ENCODE data around the gene CHSY1.
A peak's percentile ranks its signal among the peaks of the same experiment; 100 is the strongest.

Gene CHSY1

DNA sequence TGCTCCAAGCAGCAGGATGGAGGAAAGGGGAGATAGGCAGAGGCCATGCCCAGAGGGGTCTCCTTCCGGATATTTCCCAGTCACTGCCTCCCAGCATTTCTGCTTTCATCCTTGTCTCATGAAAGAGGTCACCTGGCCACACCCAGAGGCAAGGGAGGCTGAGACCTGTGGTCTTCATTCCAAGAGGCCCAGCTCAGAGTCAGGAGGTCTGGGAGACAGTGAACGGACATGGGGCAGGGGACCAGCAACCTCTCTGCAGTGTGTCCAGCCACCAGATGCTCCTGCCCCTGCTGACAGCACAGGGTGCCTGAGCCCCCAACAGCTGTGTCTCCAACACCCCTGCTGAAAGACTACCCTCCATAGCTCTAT is 111.2 kb downstream of the CHSY1 start:
- H3K27me3 ChIP-seq (ENCODE audit: low read depth, low read length) = peaks cover 44% of the 10 kb centered on the region
- no peaks in the 10 kb centered on the region for H3K9me3 ChIP-seq (ENCODE audit: insufficient read depth, low read length)
- no peak overlapping the region for H3K9ac ChIP-seq (ENCODE audit: low read length)
- H3K4me2 ChIP-seq (ENCODE audit: low read length) = peak overlapping the region; percentile 70
- H4K20me1 ChIP-seq (ENCODE audit: insufficient read depth, low read length) = peaks cover 8% of the 10 kb centered on the region; the same call in 1 of the 2 replicates
- H3K4me3 ChIP-seq (ENCODE audit: low read length) = no peak overlapping the region
- peaks cover 23% of the 10 kb centered on the region for H3K4me1 ChIP-seq (ENCODE audit: low read length)
- H3K36me3 ChIP-seq (replicated peaks; ENCODE audit: low read depth, low read length) = no peaks in the 10 kb centered on the region
- H2AFZ ChIP-seq (ENCODE audit: low read depth, low read length) = no peak overlapping the region
- no peaks in the 10 kb centered on the region for H3K79me2 ChIP-seq (ENCODE audit: low read length)
- H3K27ac ChIP-seq (ENCODE audit: low read length) = no peak overlapping the region
- no peak for TF ChIP-seq EZH2phosphoT487 (IDR thresholded peaks at IDR 0.05; ENCODE audit: low read depth)
- TF ChIP-seq, protein P1, sequence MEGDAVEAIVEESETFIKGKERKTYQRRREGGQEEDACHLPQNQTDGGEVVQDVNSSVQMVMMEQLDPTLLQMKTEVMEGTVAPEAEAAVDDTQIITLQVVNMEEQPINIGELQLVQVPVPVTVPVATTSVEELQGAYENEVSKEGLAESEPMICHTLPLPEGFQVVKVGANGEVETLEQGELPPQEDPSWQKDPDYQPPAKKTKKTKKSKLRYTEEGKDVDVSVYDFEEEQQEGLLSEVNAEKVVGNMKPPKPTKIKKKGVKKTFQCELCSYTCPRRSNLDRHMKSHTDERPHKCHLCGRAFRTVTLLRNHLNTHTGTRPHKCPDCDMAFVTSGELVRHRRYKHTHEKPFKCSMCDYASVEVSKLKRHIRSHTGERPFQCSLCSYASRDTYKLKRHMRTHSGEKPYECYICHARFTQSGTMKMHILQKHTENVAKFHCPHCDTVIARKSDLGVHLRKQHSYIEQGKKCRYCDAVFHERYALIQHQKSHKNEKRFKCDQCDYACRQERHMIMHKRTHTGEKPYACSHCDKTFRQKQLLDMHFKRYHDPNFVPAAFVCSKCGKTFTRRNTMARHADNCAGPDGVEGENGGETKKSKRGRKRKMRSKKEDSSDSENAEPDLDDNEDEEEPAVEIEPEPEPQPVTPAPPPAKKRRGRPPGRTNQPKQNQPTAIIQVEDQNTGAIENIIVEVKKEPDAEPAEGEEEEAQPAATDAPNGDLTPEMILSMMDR (IDR thresholded peaks at IDR 0.05; ENCODE audit: low read depth, low read length) = no peak

DNA sequence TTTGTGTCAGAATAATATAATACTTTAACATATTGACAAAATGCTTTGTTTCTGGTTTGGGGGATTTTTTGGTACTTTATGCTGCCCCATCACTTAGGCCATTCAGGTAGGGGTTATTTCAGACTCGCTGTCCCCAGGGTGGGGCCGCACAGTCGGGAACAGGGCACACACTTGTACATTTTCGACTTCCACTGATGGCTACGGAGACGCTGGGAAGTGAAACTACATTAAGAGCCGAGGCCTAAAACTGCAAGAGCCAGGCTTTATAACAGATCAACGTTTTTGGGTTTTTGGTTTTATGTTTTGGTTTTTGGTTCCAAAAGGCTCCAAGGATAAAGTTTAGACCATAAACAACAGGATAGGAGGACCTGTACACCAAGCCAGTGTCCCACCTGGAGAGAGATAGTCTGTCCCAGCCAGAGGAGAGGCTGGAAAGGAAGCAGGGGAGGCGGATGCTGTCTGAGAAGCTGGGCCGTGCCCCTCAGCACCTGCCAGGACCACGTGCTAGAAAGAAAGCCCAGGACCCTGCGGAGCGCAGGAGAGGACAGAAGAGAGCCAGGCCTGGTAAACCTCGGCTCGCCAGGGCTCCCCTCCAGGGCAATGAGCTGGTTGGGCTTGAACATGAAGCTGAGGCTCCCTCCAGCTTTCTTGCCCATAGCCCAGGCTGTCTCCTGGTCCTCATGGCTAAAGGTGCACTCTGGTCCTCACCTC is 111.7 kb downstream of the CHSY1 start:
- H3K79me2 ChIP-seq (ENCODE audit: low read length) = no peaks in the 10 kb centered on the region
- peak overlapping the region; percentile 61; the same call in 1 of the 2 replicates for H2AFZ ChIP-seq (ENCODE audit: low read depth, low read length)
- peaks cover 29% of the 10 kb centered on the region for H3K4me1 ChIP-seq (ENCODE audit: low read length)
- H3K9me3 ChIP-seq (ENCODE audit: insufficient read depth, low read length) = no peaks in the 10 kb centered on the region
- TF ChIP-seq, protein P1 (IDR thresholded peaks at IDR 0.05; ENCODE audit: low read depth, low read length) = no peak
- TF ChIP-seq EZH2phosphoT487 (IDR thresholded peaks at IDR 0.05; ENCODE audit: low read depth) = no peak
- H3K27me3 ChIP-seq (ENCODE audit: low read depth, low read length) = peaks cover 43% of the 10 kb centered on the region
- H3K4me2 ChIP-seq (ENCODE audit: low read length) = peak overlapping the region; percentile 70
- peak overlapping the region; percentile 34 for H3K4me3 ChIP-seq (ENCODE audit: low read length)
- no peak overlapping the region; the same call in 1 of the 2 replicates for H3K9ac ChIP-seq (ENCODE audit: low read length)
- no peaks in the 10 kb centered on the region for H3K36me3 ChIP-seq (replicated peaks; ENCODE audit: low read depth, low read length)
- peaks cover 8% of the 10 kb centered on the region; the same call in 1 of the 2 replicates for H4K20me1 ChIP-seq (ENCODE audit: insufficient read depth, low read length)
- H3K27ac ChIP-seq (ENCODE audit: low read length) = no peak overlapping the region

DNA sequence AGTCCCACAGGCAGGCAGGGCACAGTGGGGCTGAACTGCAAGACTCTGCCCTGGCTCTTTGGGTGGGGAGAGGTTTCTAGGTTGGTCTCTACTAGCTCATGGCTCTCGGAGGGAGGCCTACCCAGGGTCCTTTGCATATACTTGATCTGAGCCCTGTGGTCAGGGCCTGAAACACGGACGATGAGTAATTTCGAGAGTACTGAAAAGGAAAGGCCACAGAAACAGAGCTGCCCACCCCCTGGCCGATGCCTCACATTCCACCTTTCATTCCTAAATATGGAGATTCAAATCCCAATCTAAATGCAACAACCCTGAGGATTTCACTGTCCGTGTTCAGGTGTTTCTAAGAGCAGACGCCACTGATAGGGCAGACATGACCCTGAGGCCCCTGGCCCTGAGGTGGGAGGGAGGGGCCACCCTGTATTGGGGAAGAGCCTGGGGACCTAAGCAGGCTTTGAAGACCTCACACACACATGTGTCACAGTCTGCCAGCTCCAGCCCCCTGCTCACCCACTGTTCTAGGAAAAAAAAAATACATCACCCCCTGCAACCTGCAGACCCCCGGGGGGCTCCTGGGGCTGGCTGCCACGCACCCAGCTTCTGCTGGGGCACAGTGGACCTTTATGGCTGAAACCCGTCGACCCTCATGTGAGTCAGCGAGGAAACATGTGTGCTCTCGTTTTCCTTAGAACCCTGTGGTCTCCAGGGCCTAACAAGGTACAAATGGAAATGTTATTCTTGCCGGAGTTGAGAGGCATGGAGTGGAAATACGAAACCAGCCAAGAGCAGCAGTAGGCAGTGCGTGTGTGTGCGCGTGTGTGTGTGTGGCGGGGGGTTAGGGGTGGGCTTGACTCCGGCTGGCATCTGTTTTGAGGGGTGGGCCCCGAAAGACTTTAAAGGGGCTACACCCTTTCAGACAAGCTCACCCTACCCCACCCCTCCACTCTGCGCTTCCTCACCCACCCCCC is 112.7 kb downstream of the CHSY1 start:
- Histone ChIP-seq H3K27me3 (ENCODE audit: low read depth, low read length) (peaks cover 41% of the 10 kb centered on the region), H3K79me2 (ENCODE audit: low read length) (no peaks in the 10 kb centered on the region), H4K20me1 (ENCODE audit: insufficient read depth, low read length) (peaks cover 8% of the 10 kb centered on the region; the same call in 1 of the 2 replicates), H3K9ac (ENCODE audit: low read length) (no peak overlapping the region), H3K4me1 (ENCODE audit: low read length) (peaks cover 29% of the 10 kb centered on the region), H2AFZ (ENCODE audit: low read depth, low read length) (no peak overlapping the region), H3K27ac (ENCODE audit: low read length) (no peak overlapping the region), H3K9me3 (ENCODE audit: insufficient read depth, low read length) (no peaks in the 10 kb centered on the region), H3K36me3 (replicated peaks; ENCODE audit: low read depth, low read length) (no peaks in the 10 kb centered on the region), H3K4me2 (ENCODE audit: low read length) (peak overlapping the region; percentile 70), H3K4me3 (ENCODE audit: low read length) (no peak overlapping the region)
- TF ChIP-seq, protein P1 (IDR thresholded peaks at IDR 0.05; ENCODE audit: low read depth, low read length) = no peak
- TF ChIP-seq EZH2phosphoT487 (IDR thresholded peaks at IDR 0.05; ENCODE audit: low read depth) = no peak
